HFF-Myc (cell line): ENCODE measurements around the gene LRCOL1.
"Not testable (repeated sequence)": the region's sequence is repeated elsewhere in the genome, so short reads cannot be mapped to it uniquely, and the experiment has no call there.

ENCODE experiments used
- DNase-seq: peaks from one replicate; pipeline ENCODE4 v3.0.0-alpha.2; 2011; ENCODE audit warnings: low read depth; ENCODE audit errors: extremely low read depth
- H3K4me3 ChIP-seq: replicated peaks from 2 replicates; pipeline ENCODE4 v1.5.1; 2011; ENCODE audit warnings: low read depth, mild to moderate bottlenecking, control low read depth, low read length
- CTCF ChIP-seq: IDR thresholded peaks from 2 replicates; pipeline ENCODE4 v1.5.1; 2012; ENCODE audit warnings: mild to moderate bottlenecking, low read depth, low read length, control low read depth; ENCODE audit errors: missing control alignments

The LRCOL1 gene

DNA sequence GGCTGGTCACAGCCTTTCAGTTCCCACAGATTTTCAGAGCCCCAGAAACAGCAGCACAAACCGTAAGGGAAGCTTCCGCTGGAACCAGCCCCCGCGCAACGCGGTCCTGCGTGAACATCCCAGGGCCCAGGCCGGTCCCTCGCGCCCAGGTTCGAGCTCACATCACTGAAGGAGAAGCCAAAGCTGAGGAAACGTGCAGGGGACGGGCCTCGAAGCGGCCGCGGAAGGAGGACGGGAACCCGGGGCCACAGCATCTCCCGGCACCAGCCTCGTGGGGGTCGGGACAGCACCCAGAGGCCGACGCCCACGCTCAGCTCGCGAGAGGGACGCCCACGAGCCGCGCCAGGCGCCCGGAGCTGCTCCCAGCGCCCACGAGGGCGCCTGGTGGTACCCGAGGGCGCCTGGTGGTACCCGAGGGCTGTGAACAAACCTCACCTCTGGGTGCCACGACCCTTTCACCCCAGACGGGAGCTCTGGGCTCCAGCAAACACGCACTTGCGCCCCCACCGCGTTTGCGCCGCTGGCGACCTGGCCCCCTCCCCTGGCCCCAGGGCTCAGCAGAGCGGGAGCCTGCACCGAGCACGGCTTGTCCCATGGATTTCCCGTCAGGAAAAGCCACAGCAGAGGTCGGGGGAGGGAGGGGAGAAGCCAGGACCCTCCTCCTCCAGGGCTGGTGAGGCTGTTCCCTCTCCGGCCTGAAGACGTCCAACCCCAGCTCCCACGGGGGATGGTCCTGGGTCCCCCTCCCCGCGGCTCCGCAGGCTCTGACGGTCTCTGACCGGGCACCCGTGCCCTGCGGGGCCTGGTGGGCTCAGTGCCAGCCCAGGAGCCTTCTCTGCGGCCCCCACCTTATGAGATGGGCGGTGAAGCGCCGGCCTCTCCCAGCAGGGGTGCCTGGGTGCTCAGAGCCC, 6.9 kb downstream of the LRCOL1 start:
- TF ChIP-seq CTCF, result no peak
- no peak for DNase-seq
- no peak overlapping the region for H3K4me3 ChIP-seq

- no peak for DNase-seq
- TF ChIP-seq CTCF, result no peak
- H3K4me3 ChIP-seq, result no peak overlapping the region
Observed at GRCh38 chr12:132602572-132603239, 7.7 kb downstream of the LRCOL1 start.

GRCh38 chr12:132601171-132601883, 9.1 kb downstream of the LRCOL1 start:
- DNase-seq, result no peak
- H3K4me3 ChIP-seq, result no peak overlapping the region
- TF ChIP-seq CTCF, result no peak

DNA sequence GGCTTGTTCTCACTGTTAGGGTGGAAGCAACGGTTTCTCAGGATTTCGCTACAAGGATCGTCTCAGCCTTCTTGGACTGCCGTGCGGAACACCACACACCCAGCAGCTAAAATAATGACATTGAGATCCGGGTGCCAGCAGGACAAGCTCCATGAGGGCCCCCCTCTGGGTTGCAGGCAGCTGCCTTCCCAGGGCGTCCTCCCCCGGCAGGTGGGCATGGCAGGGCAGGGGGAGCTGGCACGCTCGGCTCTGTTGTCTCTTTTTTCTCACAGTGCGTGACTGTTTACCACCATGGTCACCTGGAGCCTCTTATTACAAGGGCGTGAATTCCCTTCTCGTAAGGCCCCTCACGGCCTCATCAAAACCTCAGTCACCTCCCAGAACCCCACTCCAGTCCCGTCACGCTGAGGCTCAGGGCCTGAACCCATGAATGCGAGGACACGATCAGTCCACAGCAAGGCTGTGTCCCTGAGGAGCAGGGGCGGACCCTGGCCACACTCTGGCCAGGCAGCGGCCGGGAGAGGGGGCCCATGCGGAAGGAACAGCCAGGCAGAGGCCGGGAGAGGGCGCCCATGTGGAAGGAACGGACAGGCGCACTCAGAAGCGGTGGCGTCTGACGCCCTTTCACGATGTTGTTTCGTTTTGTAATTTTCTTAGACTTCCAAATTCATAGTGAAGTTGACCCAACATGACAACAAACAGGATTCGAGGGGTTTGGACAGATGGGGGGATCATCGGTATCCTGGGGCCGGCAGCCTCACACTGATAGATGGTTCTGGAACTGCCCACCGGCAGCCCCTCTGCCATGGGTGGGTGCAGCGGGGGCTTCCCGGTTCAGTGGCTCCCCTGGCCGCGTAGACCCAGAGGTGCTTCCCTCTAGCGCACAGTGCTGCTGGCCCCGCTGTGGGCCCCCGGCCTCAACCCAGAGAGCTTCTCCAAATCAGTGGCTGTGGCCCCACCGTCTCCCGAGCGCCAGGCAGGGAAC, 10.0 kb downstream of the LRCOL1 start:
- no peak for DNase-seq
- H3K4me3 ChIP-seq, result peak overlapping the region; percentile 41
- TF ChIP-seq CTCF, result peak; percentile 81

DNA sequence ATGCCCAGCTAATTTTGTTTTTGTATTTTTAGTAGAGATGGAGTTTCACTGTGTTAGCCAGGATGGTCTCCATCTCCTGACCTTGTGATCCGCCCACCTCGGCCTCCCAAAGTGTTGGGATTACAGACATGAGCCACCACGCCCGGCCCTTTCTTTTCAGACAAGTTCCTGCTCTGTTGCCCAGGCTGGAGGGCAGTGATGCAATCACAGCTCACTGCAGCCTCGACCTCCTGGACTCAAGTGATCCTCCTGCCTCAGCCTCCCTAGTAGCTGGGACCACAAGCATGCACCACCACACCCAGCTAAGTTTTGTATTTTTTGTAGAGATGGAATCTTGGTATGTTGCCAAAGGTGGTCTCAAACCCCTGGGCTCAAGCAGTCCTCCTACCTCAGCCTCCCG, 10.9 kb downstream of the LRCOL1 start:
- not testable (repeated sequence) for H3K4me3 ChIP-seq, DNase-seq

DNA sequence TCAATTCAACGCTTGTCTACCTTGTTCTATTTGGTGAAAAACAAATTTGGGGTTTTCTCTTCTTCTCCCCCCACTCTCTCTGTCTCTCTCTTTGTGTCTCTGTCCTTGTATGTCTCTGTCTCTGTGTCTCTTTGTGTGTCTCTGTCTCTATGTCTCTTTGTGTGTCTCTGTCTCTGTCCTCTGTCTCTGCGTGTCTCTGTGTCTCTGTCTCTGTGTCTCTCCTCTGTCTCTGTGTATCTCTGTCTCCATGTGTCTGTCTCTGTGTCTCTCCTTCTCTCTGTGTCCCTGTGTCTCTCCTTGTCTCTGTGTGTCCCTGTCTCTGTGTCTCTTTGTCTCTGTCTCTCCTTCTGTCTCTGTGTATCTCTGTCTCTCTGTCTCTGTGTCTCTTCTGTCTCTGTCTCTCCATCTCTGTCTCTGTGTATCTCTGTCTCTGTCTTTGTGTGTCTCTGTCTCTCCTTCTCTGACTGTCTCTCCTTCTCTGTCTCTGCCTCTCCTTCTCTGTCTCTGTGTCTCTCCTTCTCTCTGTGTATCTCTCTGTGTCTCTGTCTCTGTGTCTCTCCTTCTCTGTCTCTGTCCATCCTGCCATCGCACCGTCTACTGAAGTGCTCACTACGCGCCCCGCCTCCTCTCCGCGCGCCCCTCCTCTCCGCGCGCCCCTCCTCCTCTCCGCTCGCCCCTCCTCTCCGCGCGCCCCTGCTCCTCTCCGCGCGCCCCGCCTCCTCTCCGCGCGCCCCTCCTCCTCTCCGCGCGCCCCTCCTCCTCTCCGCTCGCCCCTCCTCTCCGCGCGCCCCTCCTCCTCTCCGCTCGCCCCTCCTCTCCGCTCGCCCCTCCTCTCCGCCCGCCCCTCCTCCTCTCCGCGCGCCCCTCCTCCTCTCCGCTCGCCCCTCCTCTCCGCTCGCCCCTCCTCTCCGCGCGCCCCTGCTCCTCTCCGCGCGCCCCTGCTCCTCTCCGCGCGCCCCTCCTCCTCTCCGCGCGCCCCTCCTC, 12.8 kb downstream of the LRCOL1 start:
- peak overlapping the region; percentile 20 for H3K4me3 ChIP-seq
- no peak for TF ChIP-seq CTCF
- DNase-seq, result no peak
